ENCODE results near the gene TMEM114.

GRCh38 chr16:8552487-8553221 is 37.7 kb downstream of the TMEM114 start:
- no peak for TF ChIP-seq CTCF (IDR thresholded peaks at IDR 0.05)
- no peak for TF ChIP-seq POLR2A (IDR thresholded peaks at IDR 0.05)
